Measurements from ENCODE around the gene ZNF827. TPM values are rescaled to one million over a fixed set of nuclear protein-coding genes. Genes with fewer than 3 reads are reported as not detected.

The ZNF827 gene
- polyA plus RNA-seq, 1 donor (not counting 4 experiments of a cell fraction or from before 2014, with no cell fraction given) = 4.7 TPM

DNA sequence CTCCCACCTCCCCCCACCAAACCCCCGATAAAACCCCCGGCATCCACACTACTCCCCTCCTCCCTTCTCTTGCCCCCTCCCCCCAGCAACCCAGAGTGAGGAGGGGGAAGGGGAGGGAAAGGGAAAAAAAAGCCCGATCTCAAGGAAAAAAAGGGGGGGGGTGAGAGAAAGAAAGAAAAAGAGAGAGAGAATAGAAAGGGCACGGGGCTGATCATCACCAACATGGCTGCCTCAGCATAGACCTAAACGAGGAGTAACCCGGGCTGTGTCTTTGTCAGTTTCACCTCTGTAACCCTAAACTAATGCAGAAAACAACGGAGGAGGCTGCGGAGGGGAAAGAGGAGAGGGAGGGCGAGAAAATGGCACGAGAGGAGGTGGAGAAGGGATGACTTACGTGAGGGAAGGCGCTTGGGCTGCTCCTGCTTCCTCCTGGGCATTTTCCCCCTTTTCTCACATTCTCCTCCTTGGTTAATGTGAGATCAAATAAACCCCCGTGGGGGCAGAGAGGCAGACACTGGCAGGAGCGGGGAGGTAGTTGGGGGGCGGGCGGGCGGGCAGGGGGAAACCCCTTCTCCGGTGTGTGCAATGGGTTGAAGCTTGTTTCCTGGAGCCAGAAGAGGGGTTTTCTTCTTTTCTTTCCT, 532 bp downstream of the ZNF827 start:
- DNase-seq (ENCODE audit: low read depth, low spot score) (no peak), FAIRE-seq (peak; percentile 32)
- peak overlapping the region; percentile 95 for H3K9ac ChIP-seq (ENCODE audit: control insufficient read depth, extremely low read depth, insufficient read depth, low read length)
- TF ChIP-seq EZH2 (IDR thresholded peaks at IDR 0.05; ENCODE audit: low read length) = no peak
- TF ChIP-seq, protein P1, sequence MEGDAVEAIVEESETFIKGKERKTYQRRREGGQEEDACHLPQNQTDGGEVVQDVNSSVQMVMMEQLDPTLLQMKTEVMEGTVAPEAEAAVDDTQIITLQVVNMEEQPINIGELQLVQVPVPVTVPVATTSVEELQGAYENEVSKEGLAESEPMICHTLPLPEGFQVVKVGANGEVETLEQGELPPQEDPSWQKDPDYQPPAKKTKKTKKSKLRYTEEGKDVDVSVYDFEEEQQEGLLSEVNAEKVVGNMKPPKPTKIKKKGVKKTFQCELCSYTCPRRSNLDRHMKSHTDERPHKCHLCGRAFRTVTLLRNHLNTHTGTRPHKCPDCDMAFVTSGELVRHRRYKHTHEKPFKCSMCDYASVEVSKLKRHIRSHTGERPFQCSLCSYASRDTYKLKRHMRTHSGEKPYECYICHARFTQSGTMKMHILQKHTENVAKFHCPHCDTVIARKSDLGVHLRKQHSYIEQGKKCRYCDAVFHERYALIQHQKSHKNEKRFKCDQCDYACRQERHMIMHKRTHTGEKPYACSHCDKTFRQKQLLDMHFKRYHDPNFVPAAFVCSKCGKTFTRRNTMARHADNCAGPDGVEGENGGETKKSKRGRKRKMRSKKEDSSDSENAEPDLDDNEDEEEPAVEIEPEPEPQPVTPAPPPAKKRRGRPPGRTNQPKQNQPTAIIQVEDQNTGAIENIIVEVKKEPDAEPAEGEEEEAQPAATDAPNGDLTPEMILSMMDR (optimal IDR thresholded peaks at IDR 0.05 in 1 of 3, IDR thresholded peaks at IDR 0.05 in 1 of 3, conservative IDR thresholded peaks at IDR 0.05 in 1 of 3; ENCODE audit: extremely low read depth in 1 of 3, insufficient read depth in 2 of 3, low read length in 3 of 3) = no peak
- peaks cover 23% of the 10 kb centered on the region for H3K4me1 ChIP-seq (ENCODE audit: control insufficient read depth, extremely low read depth, insufficient read depth, low read length)
- no peaks in the 10 kb centered on the region for H4K20me1 ChIP-seq (ENCODE audit: control insufficient read depth, extremely low read depth, insufficient read depth, low read length)
- H3K79me2 ChIP-seq (ENCODE audit: control insufficient read depth, insufficient read depth, low read length) = peaks cover 21% of the 10 kb centered on the region
- H3K9me1 ChIP-seq (ENCODE audit: control insufficient read depth, extremely low read depth, insufficient read depth, low read length) = no peaks in the 10 kb centered on the region
- H3K4me3 ChIP-seq (ENCODE audit: control insufficient read depth in 2 of 3, extremely low read depth in 1 of 3, insufficient read depth in 2 of 3, low read depth in 1 of 3, low read length in 3 of 3) = peak overlapping the region; percentile 89 to 95 (median 94)
- no peaks in the 10 kb centered on the region for H3K27me3 ChIP-seq (ENCODE audit: control insufficient read depth, extremely low read depth, insufficient read depth, low read length)
- peak overlapping the region; percentile 68 for H3K4me2 ChIP-seq (ENCODE audit: control insufficient read depth, extremely low read depth, insufficient read depth, low read depth, low read length)
- no peaks in the 10 kb centered on the region for H3K36me3 ChIP-seq (ENCODE audit: control insufficient read depth in 2 of 2, extremely low read depth in 1 of 2, insufficient read depth in 2 of 2, low read length in 2 of 2)
- dilution Hi-C loops (cut with MboI; ENCODE audit: extremely low pct_ligation_motif_present, low sequenced_read_pairs) = no loop called here
- H2AFZ ChIP-seq (ENCODE audit: control insufficient read depth, low read length) = peak overlapping the region; percentile 98
- H3K27ac ChIP-seq (ENCODE audit: control insufficient read depth, insufficient read depth, low read length) = peak overlapping the region; percentile 90
- H3K9me3 ChIP-seq (ENCODE audit: control insufficient read depth, low read depth, low read length) = no peaks in the 10 kb centered on the region

DNA sequence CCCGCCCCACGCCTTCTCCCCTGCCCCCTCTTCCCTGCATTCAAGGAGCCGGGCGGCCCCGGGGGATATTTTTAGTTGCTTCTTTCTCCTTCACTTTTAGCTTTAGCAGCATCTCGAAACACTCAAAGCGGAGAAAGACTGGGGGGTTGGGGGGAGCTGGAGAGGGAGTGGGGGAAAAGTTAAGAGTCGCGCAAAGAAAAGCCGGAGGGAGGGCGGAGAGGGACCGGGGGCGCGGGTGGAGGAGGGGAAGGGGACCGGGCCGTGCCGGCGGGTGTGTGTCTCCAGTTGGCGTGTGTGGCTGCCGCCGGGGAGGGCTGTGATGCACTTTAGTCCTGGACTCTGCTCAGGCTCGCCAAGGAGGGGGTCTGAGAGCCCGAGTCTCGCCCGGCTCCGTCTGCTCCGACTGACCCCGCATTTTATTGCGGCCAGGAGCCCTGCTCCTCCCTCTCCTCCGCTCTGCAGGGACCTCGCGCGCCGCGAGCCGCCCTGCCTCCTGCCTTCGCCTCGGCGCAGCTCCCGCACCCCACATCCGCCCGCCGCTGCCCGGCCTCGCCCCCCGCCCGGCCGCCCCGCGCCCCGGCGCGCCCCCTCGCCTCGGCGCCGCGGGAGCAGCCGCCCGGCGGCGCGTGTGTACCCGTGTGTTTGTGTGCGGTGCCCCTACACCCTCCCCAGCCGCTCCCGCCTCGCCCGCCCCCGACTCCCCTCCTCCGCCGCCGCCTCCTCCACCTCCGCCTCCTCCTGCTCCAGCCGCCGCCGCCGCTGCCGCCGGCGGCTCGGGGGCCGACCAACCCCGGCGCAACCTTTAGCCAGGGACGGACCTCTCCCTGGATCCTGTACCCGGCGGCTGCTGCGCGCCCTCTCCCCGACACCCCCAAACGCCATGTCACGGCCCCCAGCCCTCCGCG, 1.4 kb downstream of the ZNF827 start:
- H2AFZ ChIP-seq (ENCODE audit: control insufficient read depth, low read length) = peak overlapping the region; percentile 47
- DNase-seq (ENCODE audit: low read depth, low spot score) (no peak), FAIRE-seq (no peak)
- H3K9ac ChIP-seq (ENCODE audit: control insufficient read depth, extremely low read depth, insufficient read depth, low read length) = peak overlapping the region; percentile 95
- H3K9me3 ChIP-seq (ENCODE audit: control insufficient read depth, low read depth, low read length) = no peaks in the 10 kb centered on the region
- peak overlapping the region; percentile 89 to 95 (median 94) for H3K4me3 ChIP-seq (ENCODE audit: control insufficient read depth in 2 of 3, extremely low read depth in 1 of 3, insufficient read depth in 2 of 3, low read depth in 1 of 3, low read length in 3 of 3)
- TF ChIP-seq EZH2 (IDR thresholded peaks at IDR 0.05; ENCODE audit: low read length) = no peak
- TF ChIP-seq, protein P1 (optimal IDR thresholded peaks at IDR 0.05 in 1 of 3, IDR thresholded peaks at IDR 0.05 in 1 of 3, conservative IDR thresholded peaks at IDR 0.05 in 1 of 3; ENCODE audit: extremely low read depth in 1 of 3, insufficient read depth in 2 of 3, low read length in 3 of 3) = no peak
- dilution Hi-C loops (cut with MboI; ENCODE audit: extremely low pct_ligation_motif_present, low sequenced_read_pairs) = no loop called here
- peak overlapping the region; percentile 90 for H3K27ac ChIP-seq (ENCODE audit: control insufficient read depth, insufficient read depth, low read length)
- H3K9me1 ChIP-seq (ENCODE audit: control insufficient read depth, extremely low read depth, insufficient read depth, low read length) = no peaks in the 10 kb centered on the region
- peaks cover 24% of the 10 kb centered on the region for H3K79me2 ChIP-seq (ENCODE audit: control insufficient read depth, insufficient read depth, low read length)
- no peaks in the 10 kb centered on the region for H4K20me1 ChIP-seq (ENCODE audit: control insufficient read depth, extremely low read depth, insufficient read depth, low read length)
- no peaks in the 10 kb centered on the region for H3K36me3 ChIP-seq (ENCODE audit: control insufficient read depth in 2 of 2, extremely low read depth in 1 of 2, insufficient read depth in 2 of 2, low read length in 2 of 2)
- H3K4me1 ChIP-seq (ENCODE audit: control insufficient read depth, extremely low read depth, insufficient read depth, low read length) = peaks cover 23% of the 10 kb centered on the region
- H3K4me2 ChIP-seq (ENCODE audit: control insufficient read depth, extremely low read depth, insufficient read depth, low read depth, low read length) = peak overlapping the region; percentile 61
- no peaks in the 10 kb centered on the region for H3K27me3 ChIP-seq (ENCODE audit: control insufficient read depth, extremely low read depth, insufficient read depth, low read length)
